ENCODE data around the gene RXRA.

Gene RXRA

DNA sequence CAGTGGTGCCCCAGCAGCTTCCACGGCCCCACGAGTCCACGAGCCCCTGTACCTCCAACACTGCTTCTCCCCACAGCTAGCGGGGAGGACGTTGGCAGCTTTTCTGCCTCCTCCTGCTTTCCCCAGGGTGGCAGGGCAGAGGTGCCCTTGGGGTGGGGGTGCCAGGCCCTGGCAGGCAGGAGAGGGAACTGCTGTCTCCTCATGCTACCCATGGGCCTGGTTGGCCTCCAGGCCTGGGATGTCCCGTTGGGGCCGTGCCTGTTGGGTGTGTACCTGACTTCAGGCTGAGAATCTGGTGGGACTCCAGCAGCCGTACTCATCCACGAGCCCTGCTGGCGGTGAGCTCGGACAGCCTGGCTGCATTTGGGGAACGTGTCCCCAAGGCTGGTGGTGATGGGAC, 27.3 kb downstream of the RXRA start:
- TF ChIP-seq GABPA (IDR thresholded peaks at IDR 0.05; ENCODE audit: low read depth) = no peak
- H3K27ac ChIP-seq (replicated peaks) = no peak overlapping the region

DNA sequence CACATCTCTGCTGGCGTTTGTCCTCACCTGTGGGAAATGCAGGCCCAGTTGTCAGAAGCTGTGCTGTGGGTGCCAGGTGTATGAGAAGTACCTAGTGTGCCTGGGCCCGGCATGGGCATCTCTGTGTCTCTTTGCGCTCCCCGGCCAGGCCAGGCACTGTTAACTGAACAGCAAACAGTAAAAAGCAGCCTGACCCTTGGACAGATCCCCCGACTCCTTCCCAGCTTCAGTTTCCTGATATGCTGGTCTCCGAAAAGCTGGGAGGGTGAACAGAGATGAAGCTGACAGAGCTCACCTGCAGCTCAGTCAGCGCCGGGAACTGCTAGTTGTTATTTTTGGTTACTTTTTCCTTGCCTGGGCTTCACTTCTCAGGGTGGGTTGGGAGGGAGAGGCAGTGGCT, 28.9 kb downstream of the RXRA start:
- DNase-seq (ENCODE audit: low read depth in 1 of 2, low spot score in 1 of 2) = no peak
- H3K27me3 ChIP-seq (ENCODE audit: insufficient read depth, poor library complexity, severe bottlenecking) = no peaks in the 10 kb centered on the region
- no peak overlapping the region for H3K27ac ChIP-seq (replicated peaks)
- TF ChIP-seq, protein P1, sequence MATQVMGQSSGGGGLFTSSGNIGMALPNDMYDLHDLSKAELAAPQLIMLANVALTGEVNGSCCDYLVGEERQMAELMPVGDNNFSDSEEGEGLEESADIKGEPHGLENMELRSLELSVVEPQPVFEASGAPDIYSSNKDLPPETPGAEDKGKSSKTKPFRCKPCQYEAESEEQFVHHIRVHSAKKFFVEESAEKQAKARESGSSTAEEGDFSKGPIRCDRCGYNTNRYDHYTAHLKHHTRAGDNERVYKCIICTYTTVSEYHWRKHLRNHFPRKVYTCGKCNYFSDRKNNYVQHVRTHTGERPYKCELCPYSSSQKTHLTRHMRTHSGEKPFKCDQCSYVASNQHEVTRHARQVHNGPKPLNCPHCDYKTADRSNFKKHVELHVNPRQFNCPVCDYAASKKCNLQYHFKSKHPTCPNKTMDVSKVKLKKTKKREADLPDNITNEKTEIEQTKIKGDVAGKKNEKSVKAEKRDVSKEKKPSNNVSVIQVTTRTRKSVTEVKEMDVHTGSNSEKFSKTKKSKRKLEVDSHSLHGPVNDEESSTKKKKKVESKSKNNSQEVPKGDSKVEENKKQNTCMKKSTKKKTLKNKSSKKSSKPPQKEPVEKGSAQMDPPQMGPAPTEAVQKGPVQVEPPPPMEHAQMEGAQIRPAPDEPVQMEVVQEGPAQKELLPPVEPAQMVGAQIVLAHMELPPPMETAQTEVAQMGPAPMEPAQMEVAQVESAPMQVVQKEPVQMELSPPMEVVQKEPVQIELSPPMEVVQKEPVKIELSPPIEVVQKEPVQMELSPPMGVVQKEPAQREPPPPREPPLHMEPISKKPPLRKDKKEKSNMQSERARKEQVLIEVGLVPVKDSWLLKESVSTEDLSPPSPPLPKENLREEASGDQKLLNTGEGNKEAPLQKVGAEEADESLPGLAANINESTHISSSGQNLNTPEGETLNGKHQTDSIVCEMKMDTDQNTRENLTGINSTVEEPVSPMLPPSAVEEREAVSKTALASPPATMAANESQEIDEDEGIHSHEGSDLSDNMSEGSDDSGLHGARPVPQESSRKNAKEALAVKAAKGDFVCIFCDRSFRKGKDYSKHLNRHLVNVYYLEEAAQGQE (IDR thresholded peaks at IDR 0.05; ENCODE audit: insufficient replicate concordance, low read depth) = no peak
- no peak overlapping the region for H3K4me3 ChIP-seq (replicated peaks; ENCODE audit: insufficient read depth, low read length)

More for the DNA sequence above, 27.3 kb downstream of the RXRA start:
- H3K27me3 ChIP-seq (ENCODE audit: insufficient read depth, poor library complexity, severe bottlenecking) = no peaks in the 10 kb centered on the region
- no peak overlapping the region for H3K4me3 ChIP-seq (replicated peaks; ENCODE audit: insufficient read depth, low read length)
- DNase-seq (ENCODE audit: low read depth in 1 of 2, low spot score in 1 of 2) = no peak

DNA sequence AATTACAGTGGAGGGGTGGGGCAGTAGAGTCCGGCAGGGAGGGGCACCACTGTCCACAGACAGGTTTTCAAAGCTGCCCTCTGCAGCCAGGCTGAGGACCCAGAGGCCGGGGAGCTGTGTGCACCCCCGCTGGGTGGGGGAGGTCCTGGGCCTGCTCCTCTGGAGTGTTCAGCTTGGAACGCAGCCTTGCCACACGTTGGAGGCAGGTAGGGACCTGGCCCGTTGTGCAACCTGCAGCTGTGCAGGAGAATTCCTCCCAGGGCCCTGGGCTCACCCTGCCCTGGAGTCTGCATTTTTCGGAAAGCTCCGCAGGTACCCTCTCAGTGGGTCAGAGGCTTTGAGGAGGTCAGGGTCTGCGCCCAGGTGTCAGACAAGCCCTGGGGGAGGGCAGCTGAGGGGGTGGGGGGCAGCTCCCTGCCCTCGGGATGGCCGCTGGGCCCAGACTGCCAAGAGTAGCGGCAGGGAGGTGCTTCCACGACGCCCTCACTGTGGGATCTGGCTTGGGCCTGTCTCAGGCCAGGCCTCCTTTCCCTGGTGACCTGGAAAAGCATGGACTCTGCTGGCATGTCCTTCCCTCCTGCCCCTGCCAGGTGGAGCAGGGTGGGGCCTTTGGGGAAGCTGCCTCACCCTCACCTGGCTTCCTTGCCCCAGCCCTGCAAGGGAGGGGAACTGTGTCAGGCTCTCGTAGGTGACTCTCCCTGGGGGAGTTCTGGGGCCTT, 29.5 kb downstream of the RXRA start:
- Histone ChIP-seq H3K27ac (replicated peaks) (peak overlapping the region; percentile 78), H3K4me3 (replicated peaks; ENCODE audit: insufficient read depth, low read length) (no peak overlapping the region), H3K27me3 (ENCODE audit: insufficient read depth, poor library complexity, severe bottlenecking) (no peaks in the 10 kb centered on the region)
- DNase-seq (ENCODE audit: low read depth in 1 of 2, low spot score in 1 of 2) = no peak
- TF ChIP-seq, protein P1 (IDR thresholded peaks at IDR 0.05; ENCODE audit: insufficient replicate concordance, low read depth) = no peak
- TF ChIP-seq, protein P2, sequence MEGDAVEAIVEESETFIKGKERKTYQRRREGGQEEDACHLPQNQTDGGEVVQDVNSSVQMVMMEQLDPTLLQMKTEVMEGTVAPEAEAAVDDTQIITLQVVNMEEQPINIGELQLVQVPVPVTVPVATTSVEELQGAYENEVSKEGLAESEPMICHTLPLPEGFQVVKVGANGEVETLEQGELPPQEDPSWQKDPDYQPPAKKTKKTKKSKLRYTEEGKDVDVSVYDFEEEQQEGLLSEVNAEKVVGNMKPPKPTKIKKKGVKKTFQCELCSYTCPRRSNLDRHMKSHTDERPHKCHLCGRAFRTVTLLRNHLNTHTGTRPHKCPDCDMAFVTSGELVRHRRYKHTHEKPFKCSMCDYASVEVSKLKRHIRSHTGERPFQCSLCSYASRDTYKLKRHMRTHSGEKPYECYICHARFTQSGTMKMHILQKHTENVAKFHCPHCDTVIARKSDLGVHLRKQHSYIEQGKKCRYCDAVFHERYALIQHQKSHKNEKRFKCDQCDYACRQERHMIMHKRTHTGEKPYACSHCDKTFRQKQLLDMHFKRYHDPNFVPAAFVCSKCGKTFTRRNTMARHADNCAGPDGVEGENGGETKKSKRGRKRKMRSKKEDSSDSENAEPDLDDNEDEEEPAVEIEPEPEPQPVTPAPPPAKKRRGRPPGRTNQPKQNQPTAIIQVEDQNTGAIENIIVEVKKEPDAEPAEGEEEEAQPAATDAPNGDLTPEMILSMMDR (IDR thresholded peaks at IDR 0.05; ENCODE audit: insufficient read depth, low read length) = no peak
- TF ChIP-seq SPI1 (IDR thresholded peaks at IDR 0.05; ENCODE audit: borderline replicate concordance, low read depth) = no peak
- TF ChIP-seq POLR2AphosphoS5 (IDR thresholded peaks at IDR 0.05; ENCODE audit: low read depth) = no peak
- TF ChIP-seq GABPA (IDR thresholded peaks at IDR 0.05; ENCODE audit: low read depth) = no peak

DNA sequence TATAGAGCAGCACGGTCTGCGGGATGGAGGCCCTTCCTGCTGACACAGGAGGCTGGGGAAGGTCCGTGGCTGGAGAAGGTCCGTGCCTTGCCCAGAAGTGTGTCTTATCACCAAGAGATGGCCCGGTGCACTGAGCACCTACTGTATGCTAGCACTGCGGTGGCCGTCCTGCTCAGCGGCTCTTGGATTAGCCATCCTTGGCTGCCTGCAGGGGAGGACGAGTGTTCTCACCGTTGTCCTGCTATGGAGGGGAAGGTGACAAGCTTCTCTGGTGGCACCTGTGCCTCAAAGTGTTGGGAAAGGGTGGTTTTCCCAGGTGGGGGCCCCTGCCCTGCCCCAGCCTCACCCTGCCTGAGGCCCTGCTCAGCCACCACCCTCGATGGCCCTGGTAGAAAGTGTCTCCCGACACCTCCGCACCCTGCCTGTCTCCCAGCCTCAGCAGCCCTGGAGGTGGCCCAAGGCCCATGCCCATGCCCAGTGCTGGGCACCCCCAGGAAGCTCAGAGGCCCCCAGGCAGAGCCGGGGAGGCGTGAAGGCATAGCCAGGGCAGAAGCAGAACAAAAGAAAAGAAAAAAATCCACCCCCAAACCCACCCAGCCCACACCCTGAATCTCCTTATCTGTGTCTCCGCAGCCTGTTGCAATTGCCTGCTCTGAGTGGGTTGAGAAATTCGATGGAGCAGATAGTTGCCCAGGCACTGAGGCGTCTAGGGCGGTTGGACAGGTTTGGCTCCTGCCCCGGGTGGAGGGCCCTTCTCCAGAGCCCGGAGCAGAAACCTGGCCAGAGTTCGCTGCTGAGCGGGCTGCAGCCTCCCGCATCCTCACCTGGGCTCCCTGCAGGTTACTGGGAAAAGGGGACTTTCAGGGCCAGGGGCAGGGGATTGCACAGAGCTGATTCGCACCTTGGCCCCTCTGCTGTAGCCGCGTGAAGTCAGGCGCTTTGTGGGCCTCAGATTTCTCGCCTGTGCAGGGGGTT, 30.5 kb downstream of the RXRA start:
- H3K4me3 ChIP-seq (replicated peaks; ENCODE audit: insufficient read depth, low read length) = no peak overlapping the region
- peak in 1 of 2 experiments; percentile 93 for DNase-seq (ENCODE audit: low read depth in 1 of 2, low spot score in 1 of 2)
- peak overlapping the region; percentile 78 for H3K27ac ChIP-seq (replicated peaks)
- TF ChIP-seq, protein P2 (IDR thresholded peaks at IDR 0.05; ENCODE audit: insufficient read depth, low read length) = no peak
- TF ChIP-seq SPI1 (IDR thresholded peaks at IDR 0.05; ENCODE audit: borderline replicate concordance, low read depth) (no peak), POLR2AphosphoS5 (IDR thresholded peaks at IDR 0.05; ENCODE audit: low read depth) (peak; percentile 63; the same call in 1 of the 2 replicates), GABPA (IDR thresholded peaks at IDR 0.05; ENCODE audit: low read depth) (no peak)
- TF ChIP-seq, protein P1 (IDR thresholded peaks at IDR 0.05; ENCODE audit: insufficient replicate concordance, low read depth) = no peak
- H3K27me3 ChIP-seq (ENCODE audit: insufficient read depth, poor library complexity, severe bottlenecking) = no peaks in the 10 kb centered on the region
